K562 (cell line): ENCODE measurements around the gene TAF5. TPM values are rescaled to one million over a fixed set of nuclear protein-coding genes. Genes with fewer than 3 reads are reported as not detected.

ENCODE experiments used
- AFF1 ChIP-seq, 2 experiments: fragments of 450-650 bp; IDR thresholded peaks; 2 replicates each; pipeline ENCODE4 v1.6.1; 2018; ENCODE audit warnings: mild to moderate bottlenecking in 2 of 2, low read depth in 1 of 2; ENCODE audit not compliant: partially characterized antibody in 2 of 2
- CBX3 ChIP-seq, 2 experiments: IDR thresholded peaks; 1 replicate in 1 of 2; 2 replicates in 1 of 2; pipeline ENCODE4 v1.6.1; 2012; ENCODE audit warnings: inconsistent platforms in 2 of 2, low read length in 2 of 2, borderline replicate concordance in 1 of 2, control low read depth in 1 of 2
- ELF2 ChIP-seq: fragments of 250-450 bp; sonication (Bioruptor Pico); IDR thresholded peaks from 2 replicates; pipeline ENCODE4 v1.5.0; 2021; ENCODE audit warnings: mild to moderate bottlenecking
- FOXJ2 ChIP-seq: fragments of 200-800 bp; sonication (Bioruptor generic); IDR thresholded peaks from 2 replicates; pipeline ENCODE4 v1.6.1; 2016; ENCODE audit warnings: missing genetic modification characterization, missing compliant biosample characterization
- HES1 ChIP-seq: fragments of 450-650 bp; IDR thresholded peaks from 2 replicates; pipeline ENCODE4 v1.6.1; 2016; ENCODE audit warnings: low read depth, mild to moderate bottlenecking, moderate library complexity
- HNRNPLL ChIP-seq: fragments of 200-400 bp; formaldehyde crosslinking; IDR thresholded peaks from 2 replicates; pipeline ENCODE4 v1.6.1; 2017; ENCODE audit warnings: low read length, low read depth, mild to moderate bottlenecking; ENCODE audit not compliant: poor library complexity, severe bottlenecking
- KAT2B ChIP-seq: IDR thresholded peaks from one replicate; pipeline ENCODE4 v1.6.1; 2012; ENCODE audit warnings: low read depth, mild to moderate bottlenecking, control low read depth, inconsistent platforms, low read length, moderate library complexity
- MECOM ChIP-seq: fragments of 250-450 bp; sonication (Bioruptor Pico); IDR thresholded peaks from 2 replicates; pipeline ENCODE4 v1.8.0; 2022; ENCODE audit warnings: inconsistent platforms
- PML ChIP-seq: IDR thresholded peaks from 2 replicates; pipeline ENCODE4 v1.6.1; 2012; ENCODE audit warnings: low read length, inconsistent platforms
- POLR2AphosphoS5 ChIP-seq: IDR thresholded peaks from 2 replicates; pipeline ENCODE4 v1.6.1; 2011; ENCODE audit warnings: mild to moderate bottlenecking, low read depth, low read length, moderate library complexity; ENCODE audit not compliant: control insufficient read depth, insufficient read depth
- RFX5 ChIP-seq: IDR thresholded peaks from 2 replicates; pipeline ENCODE4 v1.6.1; 2011; ENCODE audit warnings: low read depth, mild to moderate bottlenecking, improper control_type of control experiment, low read length
- RNF219 ChIP-seq: fragments of 250-450 bp; sonication (Bioruptor Pico); IDR thresholded peaks from 2 replicates; pipeline ENCODE4 v1.5.0; 2022; ENCODE audit warnings: mild to moderate bottlenecking
- SNAPC5 ChIP-seq: fragments of 250-450 bp; sonication (Bioruptor Pico); IDR thresholded peaks from 2 replicates; pipeline ENCODE4 v1.8.0; 2021; ENCODE audit warnings: moderate library complexity, mild to moderate bottlenecking, inconsistent platforms
- TCF3 ChIP-seq: sonication (generic); formaldehyde crosslinking; IDR thresholded peaks from 2 replicates; pipeline ENCODE4 v1.4.0; 2020; ENCODE audit warnings: mild to moderate bottlenecking, missing genetic modification reagents
- ZFPM2 ChIP-seq: fragments of 250-450 bp; sonication (Bioruptor Pico); IDR thresholded peaks from 2 replicates; pipeline ENCODE4 v1.5.1; 2022; ENCODE audit warnings: mild to moderate bottlenecking
- ZHX1 ChIP-seq: fragments of 150-350 bp; conservative IDR thresholded peaks from 2 replicates; pipeline ENCODE4 v1.6.1; 2014; ENCODE audit warnings: low read length
- ZNF324 ChIP-seq: fragments of 250-450 bp; sonication (Bioruptor Pico); IDR thresholded peaks from 2 replicates; pipeline ENCODE4 v1.4.0; 2020; ENCODE audit warnings: mild to moderate bottlenecking
- ZNF507 ChIP-seq: conservative IDR thresholded peaks from 2 replicates; pipeline ENCODE4 v1.6.1; 2017; ENCODE audit warnings: missing genetic modification characterization, missing compliant biosample characterization
- ZNF76 ChIP-seq: fragments of 250-450 bp; sonication (Bioruptor Pico); IDR thresholded peaks from 2 replicates; pipeline ENCODE4 v1.4.0; 2020; ENCODE audit warnings: mild to moderate bottlenecking, moderate library complexity, borderline replicate concordance
- polyA plus RNA-seq, 8 experiments: library from polyadenylated mRNA; depleted of rRNA in 4 of 8; stranded (reverse) in 5 of 8; unstranded in 3 of 8; fragments of >200 nt; fragmentation: Nextera tagmentation in 2 of 8; fragmentation: Illumina TruSeq in 1 of 8; extraction: Ambion mirVana in 2 of 8; extraction: Trizol in 1 of 8; gene quantifications; 2 replicates each; pipeline versions ENCODE4 v1.2.1 to v1.2.3, GENCODE V29; 2011 to 2014; ENCODE audit warnings: inconsistent platforms in 1 of 8, missing spikeins in 1 of 8
- total RNA-seq, 7 experiments: library from RNA; depleted of rRNA in 6 of 7; stranded (reverse); fragments of >200 nt in 6 of 7; fragmentation: Illumina TruSeq in 2 of 7; extraction: Trizol in 2 of 7; gene quantifications; 2 replicates each; pipeline versions ENCODE4 v1.2.1 to v1.2.3, GENCODE V29; 2011 to 2021; ENCODE audit warnings: low replicate concordance in 1 of 7

The TAF5 gene
- total and polyA plus RNA-seq, 9 of the 15 experiments (the other 6 are each of a cell fraction or from before 2014, with no cell fraction given): 4.2 to 11.9 (median 9.3) TPM

- TF ChIP-seq ZFPM2 (CRISPR knock-in tag): no peak
- no peak for TF ChIP-seq HNRNPLL
- TF ChIP-seq ZNF507 (tag): no peak
- no peak for TF ChIP-seq PML
- TF ChIP-seq ELF2 (CRISPR knock-in tag): no peak
- peak in 1 of 2 experiments; percentile 65 for TF ChIP-seq AFF1 (IDR thresholded peaks at IDR 0.05; ENCODE audit: low read depth in 1 of 2, partially characterized antibody in 2 of 2)
- no peak for TF ChIP-seq CBX3 (IDR thresholded peaks at IDR 0.05; ENCODE audit: borderline replicate concordance in 1 of 2, low read length in 2 of 2)
- TF ChIP-seq FOXJ2 (tag): no peak
- TF ChIP-seq KAT2B: no peak
- TF ChIP-seq POLR2AphosphoS5: no peak
- TF ChIP-seq RNF219: no peak
- TF ChIP-seq ZNF324: no peak
- TF ChIP-seq TCF3 (CRISPR knock-in tag): no peak
- TF ChIP-seq HES1: no peak
- no peak for TF ChIP-seq RFX5
- TF ChIP-seq ZNF76 (CRISPR knock-in tag): no peak
- TF ChIP-seq MECOM (CRISPR knock-in tag): no peak
- no peak for TF ChIP-seq SNAPC5 (CRISPR knock-in tag)
- TF ChIP-seq ZHX1: no peak
Measured at GRCh38 chr10:103367379-103367781, 396 bp upstream of the TAF5 start (continued).
